Measurements from ENCODE around the gene GSTO2.

- TF ChIP-seq CTCF (conservative IDR thresholded peaks at IDR 0.05 in 1 of 2, IDR thresholded peaks at IDR 0.05 in 1 of 2; ENCODE audit: low read depth in 1 of 2, low read length in 2 of 2), result no peak
- no peak for TF ChIP-seq EZH2 (IDR thresholded peaks at IDR 0.05; ENCODE audit: low read length, missing control alignments)
Measured at GRCh38 chr10:104247513-104248146, 21.4 kb upstream of the GSTO2 start.

All from fibroblast of lung (primary cell).